OCI-LY1 (cell line): ENCODE data around the gene FANCD2.

ENCODE experiments used
- H2AFZ ChIP-seq: fragments of 200-600 bp; sonication (generic), shearing (Covaris generic); 2 replicates; pipeline ENCODE4 v1.6.0; 2014; ENCODE audit warnings: antibody characterized with exemption, mild to moderate bottlenecking, low read length
- H3F3A ChIP-seq: fragments of 200-600 bp; sonication (generic), shearing (Covaris generic); 2 replicates; pipeline ENCODE4 v1.6.0; 2014; ENCODE audit warnings: mild to moderate bottlenecking, antibody characterized with exemption, low read length, moderate library complexity; ENCODE audit not compliant: insufficient read depth
- H3K27ac ChIP-seq: fragments of 200-600 bp; sonication (generic); 2 replicates; pipeline ENCODE4 v1.5.1; 2014; ENCODE audit warnings: low read length, mixed run types, mild to moderate bottlenecking, low read depth; ENCODE audit not compliant: poor library complexity, severe bottlenecking
- H3K27me3 ChIP-seq: fragments of 200-600 bp; sonication (generic); 2 replicates; pipeline ENCODE4 v1.6.0; 2014; ENCODE audit warnings: antibody characterized with exemption, mild to moderate bottlenecking, low read length, moderate library complexity; ENCODE audit not compliant: insufficient read depth
- H3K36me3 ChIP-seq: fragments of 200-600 bp; sonication (generic); 2 replicates; pipeline ENCODE4 v1.6.1; 2014; ENCODE audit warnings: mild to moderate bottlenecking, antibody characterized with exemption, low read length, moderate library complexity, mixed read lengths; ENCODE audit not compliant: insufficient read depth
- H3K4me1 ChIP-seq: fragments of 200-600 bp; sonication (generic); 2 replicates; pipeline ENCODE4 v1.5.1; 2014; ENCODE audit warnings: mild to moderate bottlenecking, low read length, moderate library complexity; ENCODE audit not compliant: insufficient read depth, severe bottlenecking
- H3K4me2 ChIP-seq: fragments of 200-600 bp; sonication (generic), shearing (Covaris generic); 2 replicates; pipeline ENCODE4 v1.6.1; 2014; ENCODE audit warnings: low read length
- H3K4me3 ChIP-seq: fragments of 200-600 bp; sonication (generic); 2 replicates; pipeline ENCODE4 v1.5.1; 2014; ENCODE audit warnings: low read length, low read depth, mild to moderate bottlenecking, mixed read lengths; ENCODE audit not compliant: poor library complexity, severe bottlenecking
- H3K79me2 ChIP-seq: fragments of 200-600 bp; shearing (Covaris generic); 2 replicates; pipeline ENCODE4 v1.6.1; 2016; ENCODE audit warnings: mixed run types, low read length, mixed read lengths; ENCODE audit not compliant: insufficient read depth
- H3K9ac ChIP-seq: fragments of 200-600 bp; sonication (generic), shearing (Covaris generic); 2 replicates; pipeline ENCODE4 v1.6.1; 2014; ENCODE audit warnings: mild to moderate bottlenecking, low read length, mixed read lengths
- H3K9me2 ChIP-seq: fragments of 200-600 bp; sonication (generic), shearing (Covaris generic); 2 replicates; pipeline ENCODE4 v1.6.1; 2014; ENCODE audit warnings: low read depth, mild to moderate bottlenecking, low read length, mixed read lengths
- H3K9me3 ChIP-seq: fragments of 200-600 bp; shearing (Covaris generic); 2 replicates; pipeline ENCODE4 v1.6.1; 2014; ENCODE audit warnings: low read length, mixed read lengths
- H4K20me1 ChIP-seq: fragments of 200-600 bp; sonication (generic), shearing (Covaris generic); 2 replicates; pipeline ENCODE4 v1.6.0; 2016; ENCODE audit warnings: mild to moderate bottlenecking, low read length; ENCODE audit not compliant: insufficient read depth
- CTCF ChIP-seq: fragments of 200-600 bp; sonication (generic), shearing (Covaris generic); IDR thresholded peaks from 2 replicates; pipeline ENCODE4 v1.5.1; 2017; ENCODE audit warnings: mild to moderate bottlenecking, antibody characterized with exemption, low read length, moderate library complexity, mixed read lengths
- EZH2 ChIP-seq: fragments of 200-600 bp; sonication (generic), shearing (Covaris generic); IDR thresholded peaks from 2 replicates; pipeline ENCODE4 v1.8.0; 2017; ENCODE audit warnings: borderline replicate concordance, mixed run types, mild to moderate bottlenecking, antibody characterized with exemption, low read length, moderate library complexity, mixed read lengths

FANCD2 gene

DNA sequence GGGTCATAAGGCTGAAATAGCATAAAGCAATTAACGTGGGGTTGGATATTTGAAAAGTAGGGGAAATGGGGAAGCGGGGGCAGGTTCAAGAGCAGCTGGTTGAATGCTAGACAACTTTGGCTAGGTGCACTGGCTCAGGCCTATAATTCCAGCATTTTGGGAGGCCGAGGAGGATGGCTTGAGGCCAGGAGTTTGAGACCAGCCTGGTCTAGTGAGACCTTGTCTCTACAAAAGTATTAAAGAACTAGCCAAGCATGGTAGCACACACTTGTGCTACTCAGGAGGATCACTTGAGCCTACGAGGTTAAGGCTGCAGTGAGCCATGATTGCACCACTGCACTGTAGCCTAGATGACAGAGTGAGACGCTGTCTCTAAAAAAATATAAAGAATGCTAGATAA lies 6.9 kb upstream of the FANCD2 start:
- H3K9me3 ChIP-seq = no peaks in the 10 kb centered on the region
- H2AFZ ChIP-seq = no peak overlapping the region
- H3K4me3 ChIP-seq = no peak overlapping the region
- H3K9ac ChIP-seq = no peak overlapping the region
- no peaks in the 10 kb centered on the region for H3K27me3 ChIP-seq
- no peak overlapping the region for H3K27ac ChIP-seq
- no peaks in the 10 kb centered on the region for H3K79me2 ChIP-seq
- no peak for TF ChIP-seq EZH2
- no peak for TF ChIP-seq CTCF
- H4K20me1 ChIP-seq = no peaks in the 10 kb centered on the region
- no peaks in the 10 kb centered on the region for H3F3A ChIP-seq
- H3K9me2 ChIP-seq = no peaks in the 10 kb centered on the region
- no peak overlapping the region for H3K4me2 ChIP-seq
- peaks cover 33% of the 10 kb centered on the region; the same call in 1 of the 2 replicates for H3K36me3 ChIP-seq
- H3K4me1 ChIP-seq = peaks cover 1% of the 10 kb centered on the region

- Histone ChIP-seq H3K9me3 (no peaks in the 10 kb centered on the region), H2AFZ (no peak overlapping the region), H3K36me3 (peaks cover 32% of the 10 kb centered on the region; the same call in 1 of the 2 replicates), H3K79me2 (peaks cover 18% of the 10 kb centered on the region), H3F3A (no peaks in the 10 kb centered on the region), H3K4me1 (peaks cover 19% of the 10 kb centered on the region), H3K27ac (no peak overlapping the region), H3K27me3 (no peaks in the 10 kb centered on the region), H3K9ac (no peak overlapping the region), H4K20me1 (no peaks in the 10 kb centered on the region), H3K4me2 (no peak overlapping the region), H3K4me3 (no peak overlapping the region), H3K9me2 (no peaks in the 10 kb centered on the region)
- TF ChIP-seq EZH2 (no peak), CTCF (no peak)
Observed at GRCh38 chr3:10021856-10022775, 4.1 kb upstream of the FANCD2 start.

GRCh38 chr3:10023587-10024310 lies 2.5 kb upstream of the FANCD2 start:
- peaks cover 24% of the 10 kb centered on the region for H3K4me1 ChIP-seq
- H3K27ac ChIP-seq = no peak overlapping the region
- no peaks in the 10 kb centered on the region for H3K9me2 ChIP-seq
- H3K36me3 ChIP-seq = peaks cover 33% of the 10 kb centered on the region; the same call in 1 of the 2 replicates
- H2AFZ ChIP-seq = no peak overlapping the region
- TF ChIP-seq EZH2 = no peak
- no peak for TF ChIP-seq CTCF
- no peak overlapping the region for H3K4me2 ChIP-seq
- no peak overlapping the region for H3K9ac ChIP-seq
- H3K79me2 ChIP-seq = peaks cover 22% of the 10 kb centered on the region
- H4K20me1 ChIP-seq = no peaks in the 10 kb centered on the region
- H3K4me3 ChIP-seq = no peak overlapping the region
- no peaks in the 10 kb centered on the region for H3K9me3 ChIP-seq
- no peaks in the 10 kb centered on the region for H3F3A ChIP-seq
- H3K27me3 ChIP-seq = no peaks in the 10 kb centered on the region
